GM12878 (cell line): Measurements from ENCODE around the gene DNAJC17. TPM values are rescaled to one million over a fixed set of nuclear protein-coding genes. Genes with fewer than 3 reads are reported as not detected.

Experiments used
- ATAC-seq: fragments of 200-7000 bp; cut with Tn5 transposase; 3 replicates; pipeline ENCODE4 v1.9.1; 2020; ENCODE audit warnings: mild to moderate bottlenecking, moderate library complexity
- BruUV-seq: library from RNA; stranded (reverse); fragments of 400-500 nt; replicated peaks from 2 replicates; lab custom pipeline; 2021; lab: Mats Ljungman, UMichigan
- CTCF ChIA-PET: fragments of 300-600 bp; sonication (Branson Sonifier 250); formaldehyde crosslinking; extraction: SDS; loops from one replicate; lab custom pipeline; 2021; ENCODE audit warnings: inconsistent platforms; lab: Yijun Ruan, JAX
- POLR2A ChIA-PET: fragments of 350-600 bp; formaldehyde crosslinking; extraction: SDS; loops from one replicate; lab custom pipeline; 2021; ENCODE audit warnings: inconsistent platforms; lab: Charles Lee
- RAD21 ChIA-PET: fragments of 300-600 bp; sonication (Branson Sonifier 250); formaldehyde crosslinking; loops from one replicate; lab custom pipeline; 2023; ENCODE audit warnings: antibody characterized with exemption; ENCODE audit not compliant: unreplicated experiment; lab: Charles Lee
- SMC1A ChIA-PET: fragments of 300-600 bp; sonication (Branson Sonifier 250); formaldehyde crosslinking; loops from one replicate; lab custom pipeline; 2023; ENCODE audit not compliant: unreplicated experiment, uncharacterized antibody; lab: Charles Lee
- DNase-seq: peaks from one replicate; pipeline ENCODE4 v3.0.0-alpha.2; 2011; ENCODE audit warnings: low read depth, low spot score
- FAIRE-seq: peaks from 3 replicates; lab custom pipeline; 2011; peaks lifted over from hg19 to GRCh38; lab: Jason Lieb, UNC
- H2AFZ ChIP-seq: 2 replicates; pipeline ENCODE4 v1.6.0; 2011; ENCODE audit warnings: low read depth, low read length, control low read depth; ENCODE audit not compliant: control insufficient read depth
- H3K27ac ChIP-seq: 2 replicates; pipeline ENCODE4 v1.5.1; 2011; ENCODE audit warnings: control low read depth; ENCODE audit not compliant: control insufficient read depth, insufficient read depth
- H3K27me3 ChIP-seq, 2 experiments: replicated peaks in 1 of 2; 2 replicates each; pipeline versions ENCODE4 v1.6.0 to v1.6.1; 2011; ENCODE audit warnings: low read length in 1 of 2; ENCODE audit not compliant: control insufficient read depth in 2 of 2, insufficient read depth in 2 of 2
- H3K36me3 ChIP-seq, 2 experiments: 2 replicates each; pipeline ENCODE4 v1.5.1; 2011; ENCODE audit warnings: low read length in 1 of 2; ENCODE audit not compliant: control insufficient read depth in 2 of 2, insufficient read depth in 2 of 2
- H3K4me1 ChIP-seq: 2 replicates; pipeline ENCODE4 v1.6.1; 2011; ENCODE audit warnings: mild to moderate bottlenecking, low read length, moderate library complexity, mixed read lengths; ENCODE audit not compliant: control insufficient read depth, insufficient read depth
- H3K4me2 ChIP-seq: 2 replicates; pipeline ENCODE4 v1.6.0; 2011; ENCODE audit warnings: control low read depth; ENCODE audit not compliant: control insufficient read depth, insufficient read depth
- H3K4me3 ChIP-seq: fragments of 200-600 bp; sonication (generic); 2 replicates; pipeline ENCODE4 v1.5.1; 2016
- H3K79me2 ChIP-seq: 2 replicates; pipeline ENCODE4 v1.6.0; 2011; ENCODE audit warnings: low read length; ENCODE audit not compliant: control insufficient read depth, insufficient read depth
- H3K9ac ChIP-seq: 2 replicates; pipeline ENCODE4 v1.8.0; 2011; ENCODE audit warnings: low read length, control low read depth, mixed read lengths; ENCODE audit not compliant: control insufficient read depth, insufficient read depth
- H3K9me3 ChIP-seq: replicated peaks from 3 replicates; pipeline ENCODE4 v1.5.1; 2011; ENCODE audit warnings: mild to moderate bottlenecking, low read length; ENCODE audit not compliant: control insufficient read depth, insufficient read depth
- H4K20me1 ChIP-seq: 2 replicates; pipeline ENCODE4 v1.6.0; 2011; ENCODE audit not compliant: control insufficient read depth, insufficient read depth
- EED ChIP-seq: sonication (generic); IDR thresholded peaks from 2 replicates; pipeline ENCODE4 v1.6.1; 2016; ENCODE audit warnings: antibody characterized with exemption, low read depth
- ETV6 ChIP-seq, 2 experiments: fragments of 450-650 bp in 1 of 2; IDR thresholded peaks in 1 of 2; conservative IDR thresholded peaks in 1 of 2; 2 replicates each; pipeline ENCODE4 v1.6.1; 2014; ENCODE audit warnings: antibody characterized with exemption in 1 of 2, borderline replicate concordance in 1 of 2, low read depth in 1 of 2, mild to moderate bottlenecking in 1 of 2, moderate library complexity in 1 of 2
- HCFC1 ChIP-seq: fragments of 150-350 bp; IDR thresholded peaks from 2 replicates; pipeline ENCODE4 v1.6.1; 2014; ENCODE audit warnings: low read length
- HDAC2 ChIP-seq: fragments of 200-600 bp; sonication (generic); IDR thresholded peaks from 2 replicates; pipeline ENCODE4 v1.6.1; 2017
- NR2F1 ChIP-seq: fragments of 450-650 bp; conservative IDR thresholded peaks from 2 replicates; pipeline ENCODE4 v1.6.1; 2017; ENCODE audit warnings: mild to moderate bottlenecking
- ZZZ3 ChIP-seq: IDR thresholded peaks from 2 replicates; pipeline ENCODE4 v1.6.1; 2011; ENCODE audit warnings: low read depth; ENCODE audit not compliant: control insufficient read depth, insufficient read length
- WGBS: methylation state at CpG from one replicate; pipeline ENCODE4 v1.1.6; 2016; ENCODE audit warnings: low lambda C conversion rate; ENCODE audit not compliant: insufficient replicate concordance, insufficient coverage; ENCODE audit errors: missing lambda C conversion rate; 5-methylcytosine and 5-hydroxymethylcytosine counted together
- in situ Hi-C: fragments of 300-500 bp; cut with MboI; formaldehyde crosslinking; loops from 9 replicates; pipeline ENCODE4 v1.14.3; 2018; ENCODE audit warnings: mixed read lengths
- intact Hi-C: fragments of 100-400 bp; cut with micrococcal nuclease; formaldehyde crosslinking; loops from one replicate; pipeline ENCODE4 v1.14.2; 2022; ENCODE audit not compliant: unreplicated experiment
- polyA plus RNA-seq, 11 experiments: library from polyadenylated mRNA; depleted of rRNA in 4 of 11; unstranded in 6 of 11; stranded (reverse) in 5 of 11; fragments of >200 nt; fragmentation: Nextera tagmentation in 4 of 11; fragmentation: Illumina TruSeq in 1 of 11; extraction: Ambion mirVana in 4 of 11; extraction: Trizol in 1 of 11; gene quantifications; 1 replicate in 1 of 11; 2 replicates in 10 of 11; pipeline versions ENCODE4 v1.2.1 to v1.2.3, GENCODE V29; 2011 to 2016; ENCODE audit warnings: inconsistent platforms in 2 of 11, missing spikeins in 2 of 11, low read depth in 1 of 11
- total RNA-seq, 4 experiments: library from RNA; depleted of rRNA in 3 of 4; stranded (reverse); fragments of >200 nt in 3 of 4; fragmentation: Illumina TruSeq in 1 of 4; extraction: Trizol in 1 of 4; gene quantifications; 2 replicates each; pipeline versions ENCODE4 v1.2.1 to v1.2.3, GENCODE V29; 2013 to 2021
- TF ChIP-seq, protein P1 (sequence below): fragments of 450-650 bp; formaldehyde crosslinking; IDR thresholded peaks from 2 replicates; pipeline ENCODE4 v1.4.0; 2020; ENCODE audit warnings: mild to moderate bottlenecking, moderate library complexity
- TF ChIP-seq, protein P2 (sequence below): IDR thresholded peaks from 2 replicates; pipeline ENCODE4 v1.6.1; 2011; ENCODE audit warnings: borderline replicate concordance, low read depth, mild to moderate bottlenecking, moderate library complexity, low read length; ENCODE audit not compliant: insufficient read depth, poor library complexity, severe bottlenecking
- TF ChIP-seq, protein P3 (sequence below): IDR thresholded peaks from 2 replicates; pipeline ENCODE4 v1.6.1; 2012; ENCODE audit warnings: low read length, inconsistent platforms

DNAJC17 gene
- total and polyA plus RNA-seq, 10 of the 15 experiments (the other 5 are each of a cell fraction or from before 2014, with no cell fraction given): 6.1 to 62.8 (median 45.4) TPM

DNA sequence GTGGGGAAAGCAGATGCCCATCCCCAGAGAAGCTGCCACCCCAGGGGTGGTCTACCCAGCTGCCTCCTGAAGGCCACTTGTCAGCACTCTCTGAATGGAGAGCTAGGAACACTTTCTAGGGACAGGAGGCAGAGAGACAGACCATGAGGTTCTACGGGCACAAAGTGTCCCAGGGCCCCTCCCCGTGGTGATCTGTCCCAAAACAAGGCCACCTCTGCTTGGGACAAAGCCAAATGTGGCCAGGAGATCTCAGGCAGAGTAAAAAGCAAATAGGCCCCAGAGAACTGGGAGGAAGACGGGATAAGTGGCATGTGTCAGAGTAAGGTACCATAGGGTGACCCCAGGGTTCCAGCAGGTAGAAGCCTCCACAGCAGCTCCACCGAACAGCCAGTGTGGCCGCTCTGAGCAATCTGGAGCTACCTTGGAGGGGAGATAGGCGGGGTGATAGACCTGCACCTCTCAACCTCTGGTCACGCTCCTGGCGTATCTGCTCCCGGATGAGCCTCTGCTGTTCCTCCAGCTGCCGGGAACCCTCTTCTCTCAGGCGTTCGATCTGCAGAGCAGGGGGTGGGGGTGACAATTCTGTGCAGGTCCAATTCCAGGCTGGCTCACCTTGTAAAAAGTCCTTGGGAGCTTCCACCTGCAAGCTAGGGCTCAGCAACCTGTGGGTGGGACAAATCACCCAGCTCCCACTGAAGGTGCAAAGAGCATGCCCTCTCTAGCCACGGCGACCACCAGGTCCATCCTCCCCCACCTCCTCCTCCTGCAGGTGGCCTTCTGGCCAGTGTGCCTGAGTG lies 31.3 kb downstream of the DNAJC17 start:
- in situ Hi-C loops (no loop called here), intact Hi-C loops (no loop called here)
- Histone ChIP-seq H3K27ac (no peak overlapping the region), H4K20me1 (no peaks in the 10 kb centered on the region), H3K9me3 (no peaks in the 10 kb centered on the region), H3K4me2 (no peak overlapping the region), H3K36me3 (peaks cover 2 to 24% of the 10 kb centered on the region in 2 experiments; a peak in 3 of 4 replicates), H3K79me2 (no peaks in the 10 kb centered on the region), H2AFZ (no peak overlapping the region), H3K4me3 (no peak overlapping the region), H3K4me1 (peaks cover under 1% of the 10 kb centered on the region), H3K9ac (no peak overlapping the region), H3K27me3 (no peaks in the 10 kb centered on the region)
- DNase-seq: no peak
- CTCF ChIA-PET: interaction anchor here (1.6 to 2.0 kb wide), 2 partner anchors 11 to 97 kb away, joined by 3 to 5 read pairs; no protein-coding TSS in a partner anchor
- TF ChIP-seq HCFC1 (no peak), ETV6 (conservative IDR thresholded peaks at IDR 0.05 in 1 of 2, IDR thresholded peaks at IDR 0.05 in 1 of 2; ENCODE audit: borderline replicate concordance in 1 of 2, low read depth in 1 of 2) (no peak)
- SMC1A ChIA-PET: interaction anchor here (1.6 kb wide), 1 partner anchor 116 kb away, joined by 6 read pairs; no protein-coding TSS in a partner anchor
- WGBS: 96% methylated on average over 13 of the region's 14 CpGs
- RAD21 ChIA-PET: no interaction called here
- no peak for FAIRE-seq
- POLR2A ChIA-PET: no interaction called here
- no TSS peak for BruUV-seq
- no peak for ATAC-seq

DNA sequence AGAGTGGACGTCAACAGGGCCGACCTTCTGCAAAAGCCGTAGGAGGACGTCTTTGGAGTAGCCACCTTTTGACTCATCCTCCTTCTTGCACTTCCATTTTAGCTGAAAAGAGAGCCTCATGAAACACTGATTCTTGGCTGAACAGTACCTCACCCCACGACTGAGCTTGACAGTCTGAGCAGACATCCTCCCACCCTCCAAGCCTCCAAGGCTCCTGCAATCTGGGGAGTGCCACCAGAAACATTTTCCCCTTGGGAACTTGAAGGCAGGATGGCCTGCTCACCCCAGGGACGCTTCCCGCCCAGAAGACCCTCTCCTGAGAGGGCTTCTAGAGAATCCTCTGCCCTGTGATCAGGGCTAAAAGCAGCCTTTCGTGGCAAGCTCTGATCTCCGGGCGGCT lies 32.3 kb downstream of the DNAJC17 start:
- WGBS: 89% methylated on average over 10 of the region's 10 CpGs
- no peaks in the 10 kb centered on the region for H3K27me3 ChIP-seq
- intact Hi-C loops: no loop called here
- TF ChIP-seq NR2F1 (no peak), EED (no peak), ZZZ3 (no peak), HDAC2 (no peak)
- TF ChIP-seq, protein P1, sequence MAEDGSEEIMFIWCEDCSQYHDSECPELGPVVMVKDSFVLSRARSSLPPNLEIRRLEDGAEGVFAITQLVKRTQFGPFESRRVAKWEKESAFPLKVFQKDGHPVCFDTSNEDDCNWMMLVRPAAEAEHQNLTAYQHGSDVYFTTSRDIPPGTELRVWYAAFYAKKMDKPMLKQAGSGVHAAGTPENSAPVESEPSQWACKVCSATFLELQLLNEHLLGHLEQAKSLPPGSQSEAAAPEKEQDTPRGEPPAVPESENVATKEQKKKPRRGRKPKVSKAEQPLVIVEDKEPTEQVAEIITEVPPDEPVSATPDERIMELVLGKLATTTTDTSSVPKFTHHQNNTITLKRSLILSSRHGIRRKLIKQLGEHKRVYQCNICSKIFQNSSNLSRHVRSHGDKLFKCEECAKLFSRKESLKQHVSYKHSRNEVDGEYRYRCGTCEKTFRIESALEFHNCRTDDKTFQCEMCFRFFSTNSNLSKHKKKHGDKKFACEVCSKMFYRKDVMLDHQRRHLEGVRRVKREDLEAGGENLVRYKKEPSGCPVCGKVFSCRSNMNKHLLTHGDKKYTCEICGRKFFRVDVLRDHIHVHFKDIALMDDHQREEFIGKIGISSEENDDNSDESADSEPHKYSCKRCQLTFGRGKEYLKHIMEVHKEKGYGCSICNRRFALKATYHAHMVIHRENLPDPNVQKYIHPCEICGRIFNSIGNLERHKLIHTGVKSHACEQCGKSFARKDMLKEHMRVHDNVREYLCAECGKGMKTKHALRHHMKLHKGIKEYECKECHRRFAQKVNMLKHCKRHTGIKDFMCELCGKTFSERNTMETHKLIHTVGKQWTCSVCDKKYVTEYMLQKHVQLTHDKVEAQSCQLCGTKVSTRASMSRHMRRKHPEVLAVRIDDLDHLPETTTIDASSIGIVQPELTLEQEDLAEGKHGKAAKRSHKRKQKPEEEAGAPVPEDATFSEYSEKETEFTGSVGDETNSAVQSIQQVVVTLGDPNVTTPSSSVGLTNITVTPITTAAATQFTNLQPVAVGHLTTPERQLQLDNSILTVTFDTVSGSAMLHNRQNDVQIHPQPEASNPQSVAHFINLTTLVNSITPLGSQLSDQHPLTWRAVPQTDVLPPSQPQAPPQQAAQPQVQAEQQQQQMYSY (CRISPR knock-in tag): no peak
- TF ChIP-seq, protein P2, sequence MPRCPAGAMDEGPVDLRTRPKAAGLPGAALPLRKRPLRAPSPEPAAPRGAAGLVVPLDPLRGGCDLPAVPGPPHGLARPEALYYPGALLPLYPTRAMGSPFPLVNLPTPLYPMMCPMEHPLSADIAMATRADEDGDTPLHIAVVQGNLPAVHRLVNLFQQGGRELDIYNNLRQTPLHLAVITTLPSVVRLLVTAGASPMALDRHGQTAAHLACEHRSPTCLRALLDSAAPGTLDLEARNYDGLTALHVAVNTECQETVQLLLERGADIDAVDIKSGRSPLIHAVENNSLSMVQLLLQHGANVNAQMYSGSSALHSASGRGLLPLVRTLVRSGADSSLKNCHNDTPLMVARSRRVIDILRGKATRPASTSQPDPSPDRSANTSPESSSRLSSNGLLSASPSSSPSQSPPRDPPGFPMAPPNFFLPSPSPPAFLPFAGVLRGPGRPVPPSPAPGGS: no peak
- TF ChIP-seq, protein P3, sequence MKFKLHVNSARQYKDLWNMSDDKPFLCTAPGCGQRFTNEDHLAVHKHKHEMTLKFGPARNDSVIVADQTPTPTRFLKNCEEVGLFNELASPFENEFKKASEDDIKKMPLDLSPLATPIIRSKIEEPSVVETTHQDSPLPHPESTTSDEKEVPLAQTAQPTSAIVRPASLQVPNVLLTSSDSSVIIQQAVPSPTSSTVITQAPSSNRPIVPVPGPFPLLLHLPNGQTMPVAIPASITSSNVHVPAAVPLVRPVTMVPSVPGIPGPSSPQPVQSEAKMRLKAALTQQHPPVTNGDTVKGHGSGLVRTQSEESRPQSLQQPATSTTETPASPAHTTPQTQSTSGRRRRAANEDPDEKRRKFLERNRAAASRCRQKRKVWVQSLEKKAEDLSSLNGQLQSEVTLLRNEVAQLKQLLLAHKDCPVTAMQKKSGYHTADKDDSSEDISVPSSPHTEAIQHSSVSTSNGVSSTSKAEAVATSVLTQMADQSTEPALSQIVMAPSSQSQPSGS: no peak

More for the DNA sequence above, 32.3 kb downstream of the DNAJC17 start:
- BruUV-seq: no TSS peak
- ChIA-PET POLR2A (no interaction called here), CTCF (no interaction called here), SMC1A (no interaction called here), RAD21 (no interaction called here)
- ATAC-seq: no peak
- peaks cover 10% of the 10 kb centered on the region for H3K4me1 ChIP-seq
- no peaks in the 10 kb centered on the region for H3K9me3 ChIP-seq
- H3K36me3 ChIP-seq: peaks cover 2 to 24% of the 10 kb centered on the region in 2 experiments; a peak in 3 of 4 replicates
- H3K4me2 ChIP-seq: no peak overlapping the region
- H3K9ac ChIP-seq: no peak overlapping the region
- H3K4me3 ChIP-seq: no peak overlapping the region
- FAIRE-seq: no peak
- H4K20me1 ChIP-seq: no peaks in the 10 kb centered on the region
- H3K27ac ChIP-seq: no peak overlapping the region
- no peak overlapping the region for H2AFZ ChIP-seq
- H3K79me2 ChIP-seq: no peaks in the 10 kb centered on the region
- no peak for DNase-seq
- in situ Hi-C loops: no loop called here
